Endothelial cell of umbilical vein (primary cell): ENCODE results near the gene CPNE6. TPM values are rescaled to one million over a fixed set of nuclear protein-coding genes. Genes with fewer than 3 reads are reported as not detected.

Source experiments
- BruUV-seq: library from RNA; stranded (reverse); fragments of 400-500 nt; replicated peaks from 2 replicates; lab custom pipeline; 2021; lab: Mats Ljungman, UMichigan
- CTCF ChIA-PET: fragments of 300-600, 350-600 bp; sonication (Branson Sonifier 250); formaldehyde crosslinking; loops from one replicate; lab custom pipeline; 2021; ENCODE audit warnings: antibody characterized with exemption, inconsistent platforms; lab: Charles Lee
- POLR2A ChIA-PET: fragments of 300-600, 350-600 bp; sonication (Branson Sonifier 250); formaldehyde crosslinking; loops from one replicate; lab custom pipeline; 2021; ENCODE audit warnings: antibody characterized with exemption, inconsistent platforms; lab: Charles Lee
- DNase-seq: peaks from one replicate; pipeline ENCODE4 v3.0.0-alpha.2; 2011; ENCODE audit warnings: low read depth, low spot score
- FAIRE-seq: peaks from 2 replicates; lab custom pipeline; 2011; peaks lifted over from hg19 to GRCh38; lab: Jason Lieb, UNC
- H2AFZ ChIP-seq: 2 replicates; pipeline ENCODE4 v1.6.0; 2012; ENCODE audit warnings: low read depth, low read length, control low read depth, inconsistent platforms
- H3K27ac ChIP-seq: 2 replicates; pipeline ENCODE4 v1.5.1; 2011; ENCODE audit warnings: low read depth, mild to moderate bottlenecking, control low read depth, low read length, moderate library complexity; ENCODE audit not compliant: insufficient read depth
- H3K27me3 ChIP-seq, 2 experiments: 2 replicates each; pipeline versions ENCODE4 v1.6.0 to v1.6.1; 2011; ENCODE audit warnings: low read length in 2 of 2, mixed read lengths in 1 of 2; ENCODE audit not compliant: control insufficient read depth in 2 of 2, insufficient read depth in 2 of 2
- H3K36me3 ChIP-seq, 2 experiments: 2 replicates in 1 of 2; 3 replicates in 1 of 2; pipeline ENCODE4 v1.5.1; 2011; ENCODE audit warnings: low read length in 2 of 2, mild to moderate bottlenecking in 1 of 2, moderate library complexity in 1 of 2; ENCODE audit not compliant: control insufficient read depth in 2 of 2, insufficient read depth in 2 of 2; ENCODE audit errors: extremely low read depth in 1 of 2
- H3K4me1 ChIP-seq: 3 replicates; pipeline ENCODE4 v1.5.1; 2011; ENCODE audit warnings: mild to moderate bottlenecking, low read length; ENCODE audit not compliant: control insufficient read depth, insufficient read depth; ENCODE audit errors: extremely low read depth
- H3K4me2 ChIP-seq: 2 replicates; pipeline ENCODE4 v1.6.1; 2011; ENCODE audit warnings: low read length, control low read depth, mixed read lengths; ENCODE audit not compliant: insufficient read depth
- H3K4me3 ChIP-seq, 3 experiments: fragments of 200-600 bp in 1 of 3; sonication (generic), shearing (Covaris generic) in 1 of 3; replicated peaks in 1 of 3; 2 replicates each; pipeline ENCODE4 v1.5.1; 2011 to 2016; ENCODE audit warnings: control low read depth in 3 of 3, low read length in 3 of 3, mild to moderate bottlenecking in 2 of 3, inconsistent platforms in 1 of 3, low read depth in 1 of 3, moderate library complexity in 1 of 3; ENCODE audit not compliant: insufficient read depth in 1 of 3
- H3K79me2 ChIP-seq: 2 replicates; pipeline ENCODE4 v1.6.0; 2012; ENCODE audit warnings: low read length, inconsistent platforms; ENCODE audit not compliant: control insufficient read depth, insufficient read depth
- H3K9ac ChIP-seq: replicated peaks from 2 replicates; pipeline ENCODE3; 2011; ENCODE audit warnings: low read length, control low read depth; ENCODE audit not compliant: insufficient read depth; ENCODE audit errors: extremely low read depth
- H3K9me1 ChIP-seq: replicated peaks from 3 replicates; pipeline ENCODE4 v1.6.0; 2011; ENCODE audit warnings: mild to moderate bottlenecking, low read length; ENCODE audit not compliant: control insufficient read depth, insufficient read depth; ENCODE audit errors: extremely low read depth
- H3K9me3 ChIP-seq: replicated peaks from 2 replicates; pipeline ENCODE4 v1.5.1; 2012; ENCODE audit warnings: low read length, inconsistent platforms; ENCODE audit not compliant: control insufficient read depth, insufficient read depth
- H4K20me1 ChIP-seq: replicated peaks from 2 replicates; pipeline ENCODE3; 2011; ENCODE audit warnings: mild to moderate bottlenecking, low read length; ENCODE audit not compliant: control insufficient read depth, insufficient read depth; ENCODE audit errors: extremely low read depth
- EZH2 ChIP-seq: IDR thresholded peaks from 2 replicates; pipeline ENCODE4 v1.6.1; 2012; ENCODE audit warnings: borderline replicate concordance, low read depth, mild to moderate bottlenecking, moderate library complexity, low read length, inconsistent platforms; ENCODE audit not compliant: severe bottlenecking
- FOS ChIP-seq: IDR thresholded peaks from 2 replicates; pipeline ENCODE4 v1.6.1; 2011; ENCODE audit warnings: mild to moderate bottlenecking, low read length, moderate library complexity, borderline replicate concordance; ENCODE audit not compliant: insufficient read depth
- MYC ChIP-seq: IDR thresholded peaks from one replicate; pipeline ENCODE4 v1.6.1; 2011; ENCODE audit warnings: mild to moderate bottlenecking, low read depth, low read length
- POLR2A ChIP-seq: IDR thresholded peaks from 2 replicates; pipeline ENCODE4 v1.6.1; 2012; ENCODE audit warnings: low read depth, mild to moderate bottlenecking, control low read depth, low read length
- POLR2AphosphoS5 ChIP-seq: IDR thresholded peaks from 2 replicates; pipeline ENCODE4 v1.6.1; 2012; ENCODE audit warnings: low read depth, mild to moderate bottlenecking, control low read depth, low read length, moderate library complexity; ENCODE audit not compliant: insufficient read depth
- dilution Hi-C: fragments of 300-500 bp; cut with MboI; formaldehyde crosslinking; loops from one replicate; pipeline ENCODE4 v1.15.0; 2019; ENCODE audit warnings: low sequenced_read_pairs; ENCODE audit not compliant: extremely low pct_ligation_motif_present
- intact Hi-C: fragments of 100-400 bp; cut with micrococcal nuclease; formaldehyde crosslinking; loops from one replicate; pipeline ENCODE4 v1.10.0; 2022
- polyA plus RNA-seq, 4 experiments: library from polyadenylated mRNA; depleted of rRNA in 3 of 4; stranded (reverse) in 3 of 4; unstranded in 1 of 4; fragments of >200 nt; gene quantifications; 2 replicates each; pipeline versions ENCODE4 v1.2.1 to v1.2.3, GENCODE V29; 2011 to 2012; ENCODE audit warnings: missing spikeins in 1 of 4
- total RNA-seq: library from RNA; stranded (reverse); gene quantifications from 2 replicates; pipeline ENCODE4 v1.2.3, GENCODE V29; 2021
- TF ChIP-seq, protein P1 (sequence below): IDR thresholded peaks from 2 replicates; pipeline ENCODE4 v1.6.1; 2011; ENCODE audit not compliant: insufficient read depth, insufficient read length
- TF ChIP-seq, protein P2 (sequence below), 2 donors: IDR thresholded peaks; 1 replicate in 1 of 2; 2 replicates in 1 of 2; pipeline ENCODE4 v1.5.1; 2011; ENCODE audit warnings: low read length in 2 of 2, mild to moderate bottlenecking in 2 of 2, moderate library complexity in 2 of 2, control low read depth in 1 of 2, inconsistent platforms in 1 of 2, low read depth in 1 of 2; ENCODE audit not compliant: insufficient read depth in 1 of 2; ENCODE audit errors: extremely low read depth in 1 of 2

The CPNE6 gene
- total and polyA plus RNA-seq, 2 donors (not counting 3 experiments of a cell fraction or from before 2014, with no cell fraction given), result not detected

DNA sequence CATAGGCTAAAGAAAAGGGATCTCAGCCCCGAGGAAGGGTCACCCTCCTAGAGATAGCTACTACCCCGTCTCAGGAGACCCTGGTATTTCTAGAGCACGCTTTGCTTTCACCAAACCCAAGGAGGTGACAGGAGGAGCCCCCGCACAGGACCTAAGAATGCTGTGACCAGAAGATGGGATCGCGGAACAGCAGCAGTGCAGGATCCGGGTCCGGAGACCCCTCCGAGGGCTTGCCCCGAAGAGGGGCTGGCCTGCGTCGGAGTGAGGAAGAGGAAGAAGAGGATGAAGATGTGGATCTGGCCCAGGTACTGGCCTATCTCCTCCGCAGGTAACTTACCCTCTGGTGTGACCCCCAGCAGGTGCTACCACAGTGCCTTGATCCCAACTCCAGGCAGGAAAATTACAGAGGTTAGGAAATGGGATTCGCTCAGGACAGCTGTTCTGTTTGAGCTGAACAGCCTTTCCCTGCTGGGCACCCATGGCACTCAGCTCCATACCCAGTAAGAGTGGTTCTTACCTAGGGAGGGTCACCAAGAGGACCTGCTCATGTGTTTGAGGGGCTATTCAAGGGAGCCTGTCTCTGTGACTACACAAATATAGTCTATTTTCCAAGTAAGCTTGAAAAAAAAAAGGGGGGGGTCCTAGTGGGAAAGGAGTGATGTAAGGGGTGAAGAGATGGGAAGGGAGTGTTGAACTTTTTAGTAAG, 44.2 kb downstream of the CPNE6 start:
- Histone ChIP-seq H2AFZ (peak overlapping the region; percentile 87), H3K4me3 (peak overlapping the region; percentile 40 to 92 (median 84)), H3K9me1 (no peaks in the 10 kb centered on the region), H3K27me3 (no peaks in the 10 kb centered on the region), H3K27ac (peak overlapping the region; percentile 88), H3K9me3 (no peaks in the 10 kb centered on the region), H3K9ac (peak overlapping the region; percentile 88), H4K20me1 (no peaks in the 10 kb centered on the region), H3K36me3 (peaks cover 8 to 18% of the 10 kb centered on the region in 2 experiments), H3K4me1 (peaks cover 13% of the 10 kb centered on the region), H3K79me2 (no peaks in the 10 kb centered on the region), H3K4me2 (peak overlapping the region; percentile 96)
- intact Hi-C loops, result loop anchor here (1.0 to 2.0 kb wide), 2 partner anchors 73 to 117 kb away; partner anchors contain the start of genes GMPR2, IPO4 and NEDD8
- ChIA-PET CTCF (interaction anchor here (1.1 to 3.3 kb wide), 14 partner anchors 11 to 316 kb away, joined by 3 to 27 read pairs (median 6); partner anchors contain the start of genes EMC9, IRF9 and PSME1), POLR2A (interaction anchor here (0.6 to 2.3 kb wide), 8 partner anchors 9 to 31 kb away, joined by 3 to 13 read pairs (median 7); partner anchors contain the start of genes EMC9, PCK2, PSME1 and PSME2)
- DNase-seq (no peak), FAIRE-seq (peak; percentile 8)
- BruUV-seq, result no TSS peak
- TF ChIP-seq, protein P1, sequence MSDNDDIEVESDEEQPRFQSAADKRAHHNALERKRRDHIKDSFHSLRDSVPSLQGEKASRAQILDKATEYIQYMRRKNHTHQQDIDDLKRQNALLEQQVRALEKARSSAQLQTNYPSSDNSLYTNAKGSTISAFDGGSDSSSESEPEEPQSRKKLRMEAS, result no peak
- TF ChIP-seq EZH2 (no peak), POLR2A (no peak), FOS (no peak), POLR2AphosphoS5 (no peak), MYC (no peak)
- TF ChIP-seq, protein P2, sequence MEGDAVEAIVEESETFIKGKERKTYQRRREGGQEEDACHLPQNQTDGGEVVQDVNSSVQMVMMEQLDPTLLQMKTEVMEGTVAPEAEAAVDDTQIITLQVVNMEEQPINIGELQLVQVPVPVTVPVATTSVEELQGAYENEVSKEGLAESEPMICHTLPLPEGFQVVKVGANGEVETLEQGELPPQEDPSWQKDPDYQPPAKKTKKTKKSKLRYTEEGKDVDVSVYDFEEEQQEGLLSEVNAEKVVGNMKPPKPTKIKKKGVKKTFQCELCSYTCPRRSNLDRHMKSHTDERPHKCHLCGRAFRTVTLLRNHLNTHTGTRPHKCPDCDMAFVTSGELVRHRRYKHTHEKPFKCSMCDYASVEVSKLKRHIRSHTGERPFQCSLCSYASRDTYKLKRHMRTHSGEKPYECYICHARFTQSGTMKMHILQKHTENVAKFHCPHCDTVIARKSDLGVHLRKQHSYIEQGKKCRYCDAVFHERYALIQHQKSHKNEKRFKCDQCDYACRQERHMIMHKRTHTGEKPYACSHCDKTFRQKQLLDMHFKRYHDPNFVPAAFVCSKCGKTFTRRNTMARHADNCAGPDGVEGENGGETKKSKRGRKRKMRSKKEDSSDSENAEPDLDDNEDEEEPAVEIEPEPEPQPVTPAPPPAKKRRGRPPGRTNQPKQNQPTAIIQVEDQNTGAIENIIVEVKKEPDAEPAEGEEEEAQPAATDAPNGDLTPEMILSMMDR (IDR thresholded peaks at IDR 0.05; ENCODE audit: extremely low read depth in 1 of 2, insufficient read depth in 1 of 2, low read depth in 1 of 2, low read length in 2 of 2), result no peak
- dilution Hi-C loops, result no loop called here
